GM19240 (cell line): Measurements from ENCODE around the gene SCAPER.
"Not testable (repeated sequence)": the region's sequence is repeated elsewhere in the genome, so short reads cannot be mapped to it uniquely, and the experiment has no call there.

Experiments used
- DNase-seq: peaks from one replicate; pipeline ENCODE4 v3.0.0; 2011; ENCODE audit warnings: low spot score; ENCODE audit not compliant: insufficient read length

The SCAPER gene

DNA sequence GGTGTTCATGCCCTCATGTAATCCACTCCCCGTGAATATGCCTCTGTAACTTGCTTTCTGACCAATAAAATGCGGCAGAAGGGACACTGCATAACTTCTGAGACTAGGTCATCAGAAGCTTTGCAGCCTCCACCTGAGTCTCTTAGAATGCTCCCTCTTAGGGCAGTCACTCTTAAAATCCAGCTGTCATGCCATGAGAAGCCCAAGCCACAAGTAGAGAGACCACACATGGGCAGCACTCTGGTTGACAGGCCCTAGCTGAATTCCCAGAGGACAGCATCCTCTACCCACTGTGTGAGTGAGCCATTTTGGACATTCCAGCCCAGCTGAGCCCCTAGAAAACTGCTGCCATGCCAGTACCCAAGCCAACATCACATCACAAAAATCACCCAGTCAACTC is 41.4 kb downstream of the SCAPER start:
- DNase-seq, result no peak

DNA sequence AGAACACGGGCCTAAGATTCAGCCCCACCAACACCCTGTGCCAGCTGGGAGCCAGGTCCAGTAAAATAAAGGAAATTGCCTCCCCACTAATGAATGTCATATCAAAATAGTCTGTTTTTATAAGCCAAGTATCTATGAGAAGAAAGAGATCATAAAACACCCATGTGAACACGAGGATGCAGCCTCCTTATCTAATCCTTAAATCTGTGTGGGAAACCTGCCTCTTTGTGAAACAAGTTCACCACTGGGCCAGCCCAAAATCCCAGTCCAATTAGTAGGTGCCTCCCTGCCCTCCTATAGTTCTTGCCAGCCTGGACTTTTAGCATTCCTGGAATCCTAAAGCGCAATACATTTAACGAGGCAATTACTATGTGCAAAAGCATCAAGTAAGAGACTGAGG is 42.0 kb downstream of the SCAPER start:
- no peak for DNase-seq

DNA sequence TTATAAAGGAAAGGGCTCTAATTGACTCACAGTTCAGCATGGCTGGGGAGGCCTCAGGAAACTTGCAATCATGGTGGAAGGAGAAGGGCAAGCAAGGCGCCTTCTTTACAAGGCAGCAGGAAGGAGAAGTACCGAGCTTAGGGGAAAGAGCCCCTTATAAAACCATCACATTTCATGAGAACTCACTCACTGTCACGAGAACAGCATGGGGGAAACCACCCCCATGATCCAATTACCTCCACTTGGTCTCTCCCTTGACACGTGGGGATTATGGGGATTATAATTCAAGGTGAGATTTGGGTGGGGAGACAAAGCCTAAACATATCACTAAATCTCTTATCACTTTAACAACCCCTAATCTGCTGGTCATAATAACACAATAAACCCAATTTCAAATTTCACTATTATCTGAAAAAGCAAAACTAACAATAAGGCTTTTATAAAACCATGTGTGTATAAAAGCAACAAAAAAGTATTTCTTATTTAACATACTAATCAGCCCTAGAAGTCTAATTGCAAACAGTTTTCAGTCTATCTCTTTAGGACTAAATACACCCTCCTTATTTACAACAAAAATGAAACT is 43.2 kb downstream of the SCAPER start:
- DNase-seq, result no peak

DNA sequence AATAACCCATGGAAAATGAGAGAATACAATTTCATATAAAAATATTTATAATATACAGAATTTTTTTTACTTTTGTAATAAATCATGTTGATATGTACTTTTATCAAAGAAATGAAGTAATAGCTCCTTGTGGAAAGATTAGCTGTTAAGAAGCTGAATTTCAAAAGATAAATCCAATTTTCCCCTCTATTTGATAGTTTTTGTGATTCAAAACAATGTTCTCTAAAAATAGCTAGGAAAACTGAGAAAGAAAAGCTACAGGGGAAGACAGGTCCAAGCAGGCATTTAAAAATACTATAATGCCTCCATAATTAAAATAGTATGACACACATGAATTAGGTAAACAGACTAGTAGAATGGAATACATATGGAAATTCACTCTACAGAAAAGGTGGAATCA is 44.9 kb downstream of the SCAPER start:
- DNase-seq, result no peak

DNA sequence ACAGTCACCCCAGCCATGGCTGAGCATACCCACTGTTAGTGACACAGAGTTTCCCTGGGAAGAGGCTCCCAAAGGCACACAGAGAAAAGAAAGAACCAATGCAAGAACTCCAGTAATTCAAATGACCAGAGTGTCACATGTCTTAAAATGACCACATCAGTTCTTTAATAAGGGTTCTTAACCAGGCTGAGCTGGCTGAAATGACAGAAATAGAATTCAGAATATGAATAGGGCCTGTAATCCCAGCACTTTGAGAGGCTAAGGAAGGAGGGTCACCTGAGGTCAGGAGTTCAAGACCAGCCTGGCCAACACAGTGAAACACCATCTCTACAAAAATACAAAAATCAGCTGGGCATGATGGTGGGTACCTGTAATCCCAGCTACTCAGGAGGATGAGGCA is 54.8 kb downstream of the SCAPER start:
- DNase-seq, result not testable (repeated sequence)

DNA sequence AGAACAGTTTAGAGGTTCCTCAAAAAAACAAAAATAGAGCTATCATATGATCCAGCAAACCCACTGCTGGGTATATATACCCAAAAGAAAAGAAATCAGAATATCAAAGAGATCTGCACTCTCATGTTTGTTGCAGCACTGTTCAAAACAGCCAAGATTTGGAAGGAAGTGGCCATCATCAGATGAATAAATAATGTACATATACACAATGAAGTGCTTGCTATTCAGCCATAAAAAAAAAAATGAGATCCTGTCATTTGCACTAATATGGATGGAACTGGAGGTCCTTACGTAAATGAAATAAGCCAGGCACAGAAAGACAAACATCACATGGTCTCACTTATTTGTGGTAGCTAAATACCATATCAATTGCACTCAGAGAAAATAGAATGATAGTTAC is 58.4 kb downstream of the SCAPER start:
- no peak for DNase-seq

DNA sequence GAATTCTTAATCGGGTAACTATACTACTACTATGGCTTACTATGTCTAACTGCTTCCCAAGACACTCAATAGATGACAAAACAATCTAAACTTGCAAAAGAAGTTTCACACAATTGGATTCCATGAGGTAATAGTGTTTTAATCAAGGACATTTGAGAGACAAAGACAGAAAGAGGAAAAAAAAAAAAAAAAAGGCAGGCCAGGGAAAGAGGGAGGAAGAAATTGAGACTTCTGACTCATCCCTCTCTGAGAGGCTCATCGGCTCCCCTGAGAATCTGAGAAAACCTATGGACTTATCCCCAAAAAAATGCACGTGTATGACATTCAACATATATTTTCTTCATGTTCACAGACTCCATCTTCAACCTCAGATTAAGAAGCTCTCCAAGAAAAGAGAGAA is 61.0 kb downstream of the SCAPER start:
- DNase-seq, result no peak

DNA sequence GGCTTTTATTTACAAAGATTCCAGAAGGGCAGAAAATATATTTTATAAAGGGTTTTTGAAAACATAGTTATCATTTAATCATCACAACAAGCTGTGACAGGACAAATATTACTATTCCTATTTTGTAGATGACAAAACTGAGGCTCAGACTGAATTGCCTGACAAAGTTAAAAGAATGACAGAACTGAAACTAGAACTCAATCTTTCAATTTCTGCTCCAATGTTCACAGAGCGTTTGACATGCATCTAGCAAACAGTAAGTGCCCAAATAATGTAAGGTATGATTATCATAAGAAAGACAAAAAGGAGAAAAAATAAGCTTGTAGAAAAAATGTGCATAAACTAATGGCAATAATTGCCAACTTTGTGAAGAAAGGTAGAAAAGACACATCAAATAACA is 61.9 kb downstream of the SCAPER start:
- DNase-seq, result no peak

DNA sequence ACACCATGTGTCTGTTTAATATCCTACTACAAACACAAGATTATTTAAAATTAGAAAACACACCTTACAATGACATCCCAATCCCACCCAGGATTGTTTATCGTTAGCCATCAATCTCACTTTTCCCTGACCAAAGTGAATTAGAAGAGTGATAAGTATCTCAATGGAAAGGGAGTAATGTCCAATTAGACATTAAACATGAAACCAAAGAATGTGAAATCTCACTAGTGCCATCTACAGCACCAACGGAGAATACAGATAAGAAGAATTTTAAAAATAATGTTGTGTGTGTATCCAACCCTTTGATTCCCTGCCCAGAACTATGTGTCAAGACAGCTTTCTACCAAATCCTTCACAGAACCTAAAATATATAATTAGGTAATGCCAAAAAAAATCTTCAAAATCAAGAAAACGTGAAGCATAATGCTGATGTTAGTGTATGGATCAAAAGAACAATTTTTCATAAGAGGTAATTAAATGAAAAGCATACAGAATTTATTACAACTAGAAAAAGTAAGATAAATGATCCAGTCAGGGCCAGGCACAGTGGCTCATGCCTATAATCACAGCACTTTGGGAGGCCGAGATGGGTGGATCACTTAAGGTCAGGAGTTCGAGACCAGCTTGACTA is 64.2 kb downstream of the SCAPER start:
- no peak for DNase-seq

DNA sequence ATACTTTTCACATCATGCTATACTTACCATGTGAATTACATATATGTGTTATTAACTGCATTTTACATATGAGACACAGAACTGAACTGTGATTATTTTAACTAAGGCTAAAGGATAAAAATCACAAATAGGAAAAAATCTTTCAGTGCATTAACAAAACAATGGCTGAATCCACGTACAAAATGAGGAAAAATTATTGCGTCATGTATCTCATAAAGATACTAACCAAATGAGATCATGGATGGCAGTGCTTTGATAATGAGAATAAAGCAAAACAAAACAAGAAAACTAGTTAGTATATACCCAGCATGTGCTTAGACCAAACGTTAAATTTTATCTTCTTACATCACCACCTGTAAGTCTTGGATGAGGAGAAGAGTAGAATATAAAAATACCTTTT is 66.0 kb downstream of the SCAPER start:
- no peak for DNase-seq

DNA sequence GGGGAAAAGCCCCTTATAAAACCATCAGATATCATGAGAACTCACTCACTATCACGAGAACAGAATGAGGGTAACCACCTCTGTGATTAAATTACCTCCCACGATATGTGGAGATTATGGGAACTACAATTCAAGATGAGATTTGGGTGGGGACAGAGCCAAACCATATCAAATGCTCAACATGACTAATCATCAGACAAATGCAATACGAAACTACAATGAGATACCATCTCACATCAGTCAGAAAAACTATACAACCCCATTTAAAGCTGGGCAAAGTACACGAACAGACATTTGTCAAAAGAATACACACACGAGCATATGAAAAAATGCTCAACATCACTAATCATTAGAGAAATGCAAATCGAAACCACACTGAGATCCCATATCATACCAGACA is 67.7 kb downstream of the SCAPER start:
- DNase-seq, result no peak

DNA sequence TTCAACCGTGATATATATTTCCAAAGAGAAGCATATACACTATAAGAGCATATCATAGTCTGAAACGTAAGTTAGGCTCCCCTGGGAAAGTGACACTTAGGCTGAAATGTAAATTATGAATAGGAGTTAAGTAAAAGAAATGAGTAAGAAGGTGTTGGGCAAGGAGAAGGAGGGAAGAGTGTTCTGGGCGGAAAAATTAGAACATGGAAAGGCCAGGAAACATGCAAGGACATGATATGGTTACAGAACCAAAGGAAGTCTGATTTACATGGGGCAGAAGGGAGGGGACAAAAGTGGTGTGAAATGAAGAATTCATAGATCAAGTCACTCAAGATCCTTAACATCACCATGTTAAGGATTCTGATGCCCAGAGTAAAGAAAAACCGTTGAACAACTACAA is 75.2 kb downstream of the SCAPER start:
- DNase-seq, result no peak

DNA sequence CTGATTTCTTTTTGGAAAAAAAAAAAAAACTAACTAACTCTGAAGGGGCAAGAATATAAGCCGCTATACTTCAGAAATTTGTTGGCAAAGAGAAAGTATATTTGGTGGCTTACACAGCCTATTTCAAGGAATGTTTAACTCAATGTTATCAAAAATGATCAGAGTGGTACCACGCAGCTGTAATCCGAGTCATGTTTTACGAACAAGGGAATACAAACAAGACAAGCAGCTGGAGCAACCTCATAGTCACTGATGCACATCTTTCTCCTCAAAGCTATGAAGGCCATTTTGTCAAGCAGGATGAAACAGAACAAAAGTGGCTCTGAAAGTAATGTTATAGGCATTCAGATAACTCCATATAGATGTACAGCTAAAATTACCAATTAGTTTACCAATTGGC is 81.2 kb downstream of the SCAPER start:
- no peak for DNase-seq

DNA sequence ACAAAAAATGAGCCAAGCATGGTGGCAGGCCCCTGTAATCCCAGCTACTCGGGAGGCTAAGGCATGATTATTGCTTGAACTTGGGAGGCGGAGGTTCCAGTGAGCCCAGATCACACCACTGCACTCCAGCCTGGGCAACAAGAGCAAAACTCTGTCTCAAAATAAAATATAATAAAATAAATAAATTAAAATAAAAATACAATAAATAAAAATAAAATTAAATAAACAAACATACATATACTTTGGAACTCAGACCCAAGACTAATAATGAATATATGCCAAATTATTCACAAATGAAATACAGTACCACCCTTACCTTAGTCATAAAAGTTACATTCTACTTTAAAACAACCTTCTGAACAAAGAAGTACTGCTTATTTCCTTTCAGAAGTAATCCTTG is 81.8 kb downstream of the SCAPER start:
- DNase-seq, result no peak

DNA sequence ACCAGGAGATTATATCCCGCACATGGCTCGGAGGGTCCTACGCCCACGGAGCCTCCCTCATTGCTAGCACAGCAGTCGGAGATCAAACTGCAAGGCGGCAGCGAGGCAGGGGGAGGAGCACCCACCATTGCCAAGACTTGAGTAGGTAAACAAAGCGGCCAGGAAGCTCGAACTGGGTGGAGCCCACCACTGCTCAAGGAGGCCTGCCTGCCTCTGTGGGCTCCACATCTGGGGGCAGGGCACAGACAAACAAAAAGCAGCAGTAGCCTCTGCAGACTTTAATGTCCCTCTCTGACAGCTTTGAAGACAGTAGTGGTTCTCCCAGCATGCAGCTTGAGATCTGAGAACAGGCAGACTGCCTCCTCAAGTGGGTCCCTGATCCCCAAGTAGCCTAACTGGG is 86.2 kb downstream of the SCAPER start:
- DNase-seq, result not testable (repeated sequence)

DNA sequence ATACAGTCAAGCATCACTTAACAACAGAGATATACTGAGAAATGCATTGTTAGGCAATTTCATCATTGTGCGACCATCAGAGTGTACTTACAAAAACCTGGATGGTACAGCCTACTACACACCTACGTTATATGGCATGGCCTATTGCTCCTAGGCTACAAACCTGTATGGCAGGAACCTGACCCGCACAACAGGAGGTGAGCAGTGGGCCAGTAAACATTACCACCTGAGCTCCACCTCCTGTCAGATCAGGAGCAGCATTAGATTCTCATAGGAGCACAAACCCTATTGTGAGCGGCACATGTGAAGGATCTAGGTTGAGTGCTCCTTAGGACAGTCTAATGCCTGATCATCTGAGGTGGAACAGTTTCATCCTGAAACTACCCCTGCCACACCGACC is 89.7 kb downstream of the SCAPER start:
- no peak for DNase-seq

DNA sequence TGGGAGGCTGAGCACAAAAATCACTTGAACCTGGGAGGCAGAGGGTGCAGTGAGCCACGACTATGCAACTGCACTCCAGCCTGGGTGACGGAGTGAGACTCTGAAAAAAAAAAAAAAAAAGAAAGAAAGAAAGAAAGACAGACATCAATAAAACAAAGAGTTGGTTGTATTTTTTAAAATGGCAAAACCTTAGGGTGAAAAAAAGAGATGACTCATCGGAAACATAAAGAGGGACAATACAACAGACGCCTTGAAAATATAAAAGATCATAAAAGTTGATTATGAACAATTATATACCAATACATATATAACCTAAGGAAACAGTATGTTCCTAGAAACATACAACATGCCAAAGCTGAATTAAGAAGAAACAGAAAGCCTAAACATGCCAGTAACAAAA is 92.8 kb downstream of the SCAPER start:
- no peak for DNase-seq

DNA sequence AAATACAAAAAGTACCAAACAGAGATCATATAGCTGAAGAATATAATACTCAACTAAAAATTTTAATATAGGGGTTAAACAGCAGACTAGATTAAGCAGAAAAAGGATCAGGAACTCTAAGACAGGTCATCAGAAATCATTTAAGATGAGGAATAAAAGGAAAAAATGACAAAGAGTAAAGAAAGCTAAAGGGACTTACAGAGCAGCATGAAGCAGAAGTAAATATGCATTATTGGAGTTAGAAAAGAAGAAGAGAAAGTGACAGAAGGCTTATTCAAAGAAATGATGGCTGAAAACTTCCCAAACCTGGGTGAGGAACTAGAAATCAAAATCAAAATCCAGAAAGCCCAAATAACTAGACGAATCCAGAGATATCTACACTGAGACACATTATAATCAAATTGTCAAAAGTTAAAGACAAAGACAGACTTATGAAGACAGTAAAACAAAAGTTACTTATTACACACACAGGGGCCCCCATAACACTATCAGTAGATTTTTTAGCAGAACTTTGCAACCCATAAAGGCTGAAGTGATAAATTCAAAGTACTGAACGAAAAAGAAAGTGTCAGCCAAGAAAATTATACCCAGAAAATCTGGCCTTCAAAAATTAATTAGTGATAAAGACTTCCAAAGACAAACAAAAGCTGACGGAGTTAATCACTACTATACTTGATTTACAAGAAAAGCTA is 95.6 kb downstream of the SCAPER start:
- DNase-seq, result no peak

DNA sequence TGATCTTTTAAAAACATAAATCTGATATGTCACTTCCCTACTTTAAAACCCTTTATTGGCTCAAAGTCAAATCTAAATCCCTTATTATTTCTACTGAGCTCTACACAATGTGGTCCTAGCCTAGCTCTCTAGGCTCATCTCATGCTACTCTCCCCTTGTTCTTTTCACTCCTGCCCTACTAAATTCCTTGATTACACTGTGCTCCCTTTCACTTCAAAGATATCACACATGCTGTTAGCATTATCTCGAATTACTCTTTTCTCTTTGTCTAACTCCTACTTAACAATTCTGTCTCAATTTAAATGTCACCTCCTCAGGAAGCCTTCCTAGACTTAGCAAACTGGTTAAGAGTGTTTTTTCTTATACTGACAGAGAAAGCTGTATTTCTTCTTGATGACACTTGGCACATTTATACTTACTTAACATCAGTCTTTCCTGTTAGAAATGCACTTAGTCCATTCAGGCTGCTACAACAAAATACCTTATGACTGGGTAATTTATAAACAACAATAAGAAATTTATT is 102.0 kb downstream of the SCAPER start:
- no peak for DNase-seq

DNA sequence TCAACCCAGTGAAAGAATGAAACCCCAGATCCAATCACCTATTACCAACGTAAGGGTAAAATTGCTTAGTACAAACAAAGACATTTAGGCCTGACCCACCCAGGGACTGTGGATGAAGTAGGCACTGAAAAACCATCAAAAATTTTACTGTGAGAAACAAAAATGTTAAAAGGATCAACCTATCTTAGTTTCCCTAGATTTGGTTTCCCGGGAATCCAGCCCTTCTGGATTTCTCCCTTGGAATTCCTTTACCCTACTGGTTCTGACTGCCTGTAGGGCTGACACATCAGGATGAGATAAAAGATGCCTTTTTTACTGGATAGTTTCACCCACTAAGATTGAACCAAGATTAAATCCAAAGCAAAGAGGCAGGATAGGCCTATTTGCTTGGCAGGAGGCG is 102.7 kb downstream of the SCAPER start:
- no peak for DNase-seq

DNA sequence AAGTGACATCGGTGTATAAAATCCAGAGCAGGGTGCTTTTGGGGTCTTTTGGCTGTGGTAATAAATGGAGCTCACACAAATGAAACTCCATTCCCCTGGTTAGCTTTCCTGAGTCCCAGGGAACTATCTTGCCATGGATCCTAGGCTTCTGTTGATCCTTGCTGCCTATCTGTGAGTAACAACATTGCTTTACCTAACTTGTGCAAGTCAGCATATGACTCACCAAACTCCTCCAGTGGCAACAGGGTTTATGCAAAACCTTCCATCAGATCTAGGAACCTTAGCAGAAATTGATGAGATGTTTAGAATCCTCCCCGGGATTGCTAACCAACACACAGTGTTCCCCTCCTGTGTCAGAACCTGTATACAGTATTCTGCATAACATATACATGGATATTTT is 105.4 kb downstream of the SCAPER start:
- DNase-seq, result no peak

DNA sequence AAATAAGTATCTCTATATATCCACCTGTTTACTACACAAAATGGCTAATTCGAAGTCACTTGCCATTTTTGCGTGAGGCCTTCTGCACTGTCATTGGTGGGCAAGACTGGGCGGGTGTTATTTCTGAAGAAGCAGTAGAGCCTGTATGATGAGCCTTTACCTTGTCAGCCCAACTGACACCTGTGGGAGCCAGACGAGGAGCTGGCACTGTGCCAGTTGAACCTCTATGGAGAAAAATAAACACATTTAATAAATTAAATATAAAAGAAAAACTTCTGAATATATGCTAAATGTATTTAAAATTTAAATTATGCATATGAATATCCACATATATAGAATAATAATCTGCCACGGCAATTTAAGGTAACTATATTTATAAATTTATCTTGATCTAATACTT is 109.9 kb downstream of the SCAPER start:
- DNase-seq, result no peak

DNA sequence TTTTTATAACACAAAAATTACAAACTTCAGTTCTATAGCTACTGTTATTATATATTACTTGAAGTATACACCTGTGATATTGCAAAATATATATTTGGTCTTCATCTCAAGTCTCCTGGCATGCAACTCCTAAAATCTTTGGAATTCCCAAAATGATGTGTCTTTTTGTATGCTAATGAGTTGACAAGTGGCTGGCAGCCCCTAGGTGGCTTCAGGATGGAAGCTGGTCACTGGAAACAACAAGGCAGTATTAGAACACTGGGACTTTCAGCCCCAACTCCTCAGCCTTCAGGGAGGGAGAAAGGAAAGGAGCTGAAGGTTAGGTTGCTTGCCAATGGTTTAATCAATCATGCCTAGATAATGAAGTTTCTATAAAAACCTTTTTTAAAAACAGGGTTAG is 112.0 kb downstream of the SCAPER start:
- DNase-seq, result no peak
